GM19395 (cell line): ENCODE results near the gene MRPL10.
A peak's percentile ranks its signal among the peaks of the same experiment; 100 is the strongest.

ENCODE experiments used
- ATAC-seq: cut with Tn5 transposase; IDR thresholded peaks from one replicate; pipeline ENCODE4 v1.9.1; 2021; ENCODE audit warnings: mild to moderate bottlenecking, moderate library complexity; ENCODE audit not compliant: unreplicated experiment

MRPL10 gene

DNA sequence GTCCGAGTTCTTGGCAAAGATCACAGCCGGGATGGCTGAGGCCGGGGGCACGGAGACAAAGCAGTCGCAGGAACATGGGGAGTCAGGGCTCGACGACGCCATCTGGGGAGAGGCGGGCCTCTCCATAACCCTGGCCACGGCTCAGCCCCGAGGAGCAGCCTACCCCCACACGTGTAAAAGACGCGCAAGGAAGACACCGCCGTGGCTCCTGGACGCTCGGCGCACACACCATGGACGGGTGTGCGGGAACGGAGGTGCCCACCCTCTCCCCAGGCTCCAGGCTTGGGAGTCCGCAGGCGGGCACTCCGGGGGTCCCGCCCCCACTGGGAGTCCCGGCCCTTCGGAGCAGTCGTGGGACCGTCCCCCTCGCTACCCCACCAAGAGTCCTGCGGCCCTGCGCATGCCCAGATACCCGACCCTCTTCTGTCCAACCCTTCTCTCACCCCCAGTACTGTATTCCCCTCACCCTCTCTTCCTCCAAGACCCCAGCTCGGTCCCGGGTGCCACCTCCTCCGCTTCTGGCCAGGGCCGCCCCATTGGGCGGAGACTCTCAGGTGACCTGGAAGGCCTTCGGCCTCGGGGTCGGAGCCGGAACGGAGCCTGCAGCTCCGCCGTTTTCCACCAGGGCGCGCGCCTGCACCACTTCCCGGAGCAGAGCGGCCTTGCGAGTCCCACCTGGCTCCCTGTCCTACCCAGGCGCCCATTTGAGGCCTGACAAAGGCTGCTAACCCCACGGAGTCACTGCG is 9.6 kb upstream of the MRPL10 start, which contains the start of gene SCRN2:
SCRN2 (minus strand) TSS at position 532 of the 746 bp plus-strand sequence; CDS start at position 102, 430 bp downstream.
- peak; percentile 81 for ATAC-seq

- ATAC-seq, result no peak
These were observed 8.8 kb upstream of the MRPL10 start for GRCh38 chr17:47840001-47840741.

- no peak for ATAC-seq
These were observed 7.7 kb upstream of the MRPL10 start for GRCh38 chr17:47839071-47839470.

DNA sequence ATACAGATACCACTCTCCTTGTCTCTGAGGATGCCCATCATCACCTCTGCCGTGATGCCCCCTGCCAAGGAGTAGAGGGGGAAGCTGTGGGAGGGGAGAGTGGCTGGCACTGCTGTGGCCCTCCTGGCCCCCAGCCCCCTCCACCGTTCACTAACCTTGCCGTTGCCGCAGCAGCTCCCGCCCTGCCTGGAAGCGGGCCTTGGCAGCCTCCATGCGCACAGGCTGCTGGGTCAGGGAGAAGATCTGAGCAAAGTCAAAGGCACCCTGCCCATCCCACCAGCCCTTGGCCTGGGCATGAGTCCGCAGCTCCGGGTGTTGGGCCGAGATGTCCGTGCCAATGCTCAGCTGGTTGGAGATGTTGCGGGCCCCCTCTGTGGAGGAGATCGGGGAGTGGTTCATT is 7.3 kb upstream of the MRPL10 start:
- ATAC-seq, result no peak

DNA sequence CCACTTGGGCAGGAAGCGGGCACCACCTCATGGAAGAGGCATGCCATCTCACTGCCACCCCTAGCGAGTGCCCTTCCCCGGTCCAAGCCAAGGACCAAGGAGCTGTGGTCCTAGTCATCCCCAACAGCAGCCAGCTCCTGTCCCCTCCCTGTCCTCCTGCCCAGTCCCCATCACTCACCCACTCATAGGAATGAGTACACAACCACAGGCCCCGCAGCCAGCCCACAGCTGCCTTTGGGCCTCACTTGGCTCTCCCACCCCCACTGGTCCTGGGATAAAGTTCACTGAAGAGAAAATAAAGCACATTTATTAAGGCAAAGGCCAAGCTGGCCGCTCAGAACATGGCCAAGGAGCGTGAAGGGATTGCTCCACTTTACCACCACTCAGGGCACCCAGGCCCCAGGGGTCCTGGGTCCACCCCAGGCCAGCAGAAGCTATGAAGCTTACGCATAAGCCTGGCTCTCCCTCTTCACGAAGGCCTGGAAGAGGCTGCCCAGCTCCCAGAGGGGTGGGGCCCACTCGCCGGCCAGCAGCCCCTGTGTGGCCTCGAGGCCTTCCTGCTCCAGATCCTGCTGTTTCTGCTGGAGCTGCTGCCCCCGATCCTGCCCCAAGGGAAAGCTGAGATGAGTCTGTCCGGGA is 6.2 kb upstream of the MRPL10 start:
- no peak for ATAC-seq

DNA sequence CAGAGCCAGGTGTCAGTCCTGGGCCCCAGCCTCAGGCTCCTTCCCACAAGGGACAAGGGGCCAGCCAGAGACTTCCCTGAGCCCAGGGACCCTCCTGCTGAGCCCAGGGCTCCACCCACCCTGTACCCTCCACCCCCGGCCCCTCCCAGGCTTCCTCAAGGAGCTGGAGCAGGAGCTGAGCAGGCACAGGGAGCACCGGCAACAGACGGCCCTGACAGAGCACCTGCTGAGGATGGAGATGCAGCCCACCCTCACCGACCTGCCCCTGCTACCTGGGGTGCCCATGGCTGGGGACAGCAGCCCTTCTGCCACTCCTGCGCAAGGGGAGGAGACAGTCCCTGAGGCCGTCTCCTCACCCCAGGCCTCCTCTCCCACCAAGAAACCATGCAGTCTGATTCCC is 5.3 kb upstream of the MRPL10 start:
- ATAC-seq, result no peak

- ATAC-seq, result no peak
These were observed 3.4 kb upstream of the MRPL10 start for GRCh38 chr17:47834756-47835155.

GRCh38 chr17:47831934-47832327 is 590 bp upstream of the MRPL10 start:
- no peak for ATAC-seq

DNA sequence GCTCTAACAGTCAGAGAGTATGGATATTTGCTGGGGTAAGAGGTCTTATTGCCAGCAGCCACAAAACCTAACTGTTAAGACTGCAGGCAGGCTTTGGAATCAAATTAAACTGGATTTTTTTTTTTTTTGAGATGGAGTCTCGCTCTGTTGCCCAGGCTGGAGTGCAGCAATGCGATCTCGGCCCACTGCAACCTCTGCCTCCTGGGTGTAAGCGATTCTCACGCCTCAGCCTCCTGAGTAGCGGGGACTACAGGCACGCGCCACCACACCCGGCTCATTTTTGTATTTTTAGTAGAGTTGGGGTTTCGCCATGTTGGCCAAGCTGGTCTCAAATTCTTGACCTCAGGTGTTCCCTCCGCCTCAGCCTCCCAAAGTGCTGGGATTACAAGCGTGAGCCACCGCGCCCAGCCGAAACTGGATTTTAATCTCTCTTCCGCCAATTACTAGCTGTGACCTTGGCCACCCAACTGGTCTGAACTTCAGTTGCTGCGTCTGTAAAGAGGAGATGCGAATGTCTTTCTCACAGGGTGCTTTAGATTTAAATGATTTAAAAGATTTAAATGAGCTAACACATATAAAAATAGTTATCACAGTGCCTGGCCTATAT is 842 bp downstream of the MRPL10 start:
- no peak for ATAC-seq

DNA sequence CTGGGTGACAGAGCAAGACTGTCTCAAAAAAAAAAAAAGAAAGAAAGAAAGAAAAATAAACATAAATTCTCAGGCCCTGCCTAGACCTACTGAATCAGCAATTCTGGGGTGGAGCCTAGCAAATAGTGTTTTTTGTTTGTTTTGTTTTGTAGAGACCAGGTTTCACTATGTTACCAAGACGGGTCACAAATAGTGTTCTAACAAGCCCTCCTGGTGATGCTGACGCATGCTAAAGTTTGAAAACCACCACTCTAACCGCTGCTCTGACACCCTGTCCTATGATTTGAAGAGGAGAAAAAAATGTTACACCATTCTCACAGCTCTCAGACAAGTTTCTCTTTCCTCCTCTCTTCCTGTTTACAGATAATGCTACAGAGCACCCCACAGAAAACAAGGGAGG is 1.5 kb downstream of the MRPL10 start:
- ATAC-seq, result no peak

DNA sequence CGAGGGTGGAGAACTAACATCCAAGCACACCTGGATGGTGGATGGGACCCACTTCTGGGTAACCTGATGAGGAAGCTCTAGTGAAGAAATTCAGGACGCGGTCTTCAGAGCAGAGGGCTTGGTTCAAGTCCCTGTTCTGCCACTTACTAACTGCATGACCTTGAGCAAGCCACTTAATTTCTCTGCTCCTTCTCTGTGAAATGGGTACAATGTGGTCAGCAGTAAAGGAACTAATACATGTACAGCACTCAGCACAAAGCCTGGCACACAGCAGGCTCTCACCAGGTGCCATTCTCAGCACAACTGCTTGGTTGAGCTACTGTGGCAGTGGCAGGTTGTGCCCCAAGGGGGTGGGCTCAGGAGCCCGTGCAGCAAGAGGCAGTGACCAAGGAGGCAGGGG is 7.8 kb downstream of the MRPL10 start:
- ATAC-seq, result no peak

DNA sequence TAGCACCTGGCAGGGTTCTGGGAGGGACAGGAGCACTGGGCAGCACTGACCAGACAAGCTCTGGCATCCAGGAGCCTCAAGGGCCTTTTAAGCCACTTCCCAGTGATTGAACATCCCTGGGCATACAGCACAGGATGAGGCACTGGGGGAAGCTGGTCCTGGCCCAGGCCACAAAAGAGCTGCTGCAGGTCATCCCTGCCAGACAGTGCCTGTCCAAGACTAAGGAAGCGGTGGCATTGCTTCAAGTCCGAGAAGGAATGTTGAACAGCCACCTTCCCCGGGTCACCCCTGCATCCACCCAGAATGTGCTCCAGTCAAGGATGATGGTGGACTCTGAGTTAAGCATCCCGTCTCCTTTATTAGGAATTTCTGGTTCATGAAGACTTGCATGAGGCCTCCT is 8.6 kb downstream of the MRPL10 start:
- no peak for ATAC-seq

DNA sequence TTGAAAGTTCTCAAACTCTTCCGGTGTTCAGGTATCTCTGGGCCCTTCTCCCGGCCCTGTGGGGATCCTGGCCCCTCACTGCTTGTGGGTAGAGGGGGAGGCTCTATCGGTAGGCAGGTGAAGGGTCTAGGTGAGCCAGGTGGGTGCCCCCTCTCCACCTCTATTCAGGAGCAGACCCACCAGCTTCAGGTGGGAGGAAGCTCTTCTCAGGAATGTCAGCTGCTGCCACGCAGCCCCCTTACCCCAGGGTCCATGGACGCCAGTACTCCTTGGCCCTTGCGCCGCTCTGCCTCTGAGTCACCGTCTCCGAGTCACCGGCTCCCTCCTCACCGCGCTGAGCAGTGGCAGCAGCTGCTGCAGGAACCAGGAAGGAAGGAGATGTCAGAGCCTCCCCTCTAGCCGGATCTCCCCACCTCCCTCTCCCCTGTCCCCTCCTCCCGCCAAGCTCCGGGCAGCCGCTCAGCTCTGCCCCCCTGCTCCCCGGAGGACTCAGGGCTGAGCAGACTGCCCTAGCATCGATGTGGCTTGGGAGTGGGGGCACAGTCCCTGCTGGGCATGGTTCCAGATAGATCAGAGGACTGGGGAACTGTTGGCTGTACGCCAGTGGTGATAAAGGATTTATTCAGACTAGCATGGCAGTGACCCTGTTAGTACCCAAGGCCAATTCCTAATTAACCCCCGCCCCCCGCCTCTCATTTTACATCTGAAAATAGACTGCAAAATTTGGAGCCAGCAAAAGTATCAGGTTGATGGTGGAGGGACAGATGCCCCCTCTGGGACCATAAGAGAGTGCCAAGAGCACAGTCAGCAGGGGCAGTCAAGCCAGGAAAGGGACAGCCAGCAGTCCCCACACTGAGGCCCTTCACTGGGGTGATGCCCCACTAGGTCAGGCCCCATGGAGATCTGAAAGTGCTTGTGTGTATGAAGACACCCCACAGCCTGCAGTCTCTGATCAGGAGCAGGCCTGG is 9.6 kb downstream of the MRPL10 start, which contains the start of gene OSBPL7:
OSBPL7 (minus strand) TSS at position 371 of the 968 bp plus-strand sequence. CDS start 1,516 bp downstream, outside the sequence.
- peak; percentile 70 for ATAC-seq

GRCh38 chr17:47821031-47821423 is 10.3 kb downstream of the MRPL10 start:
- ATAC-seq, result no peak

GRCh38 chr17:47820033-47820789 is 11.1 kb downstream of the MRPL10 start:
- no peak for ATAC-seq

- ATAC-seq, result no peak
These were observed 11.9 kb downstream of the MRPL10 start for GRCh38 chr17:47819475-47819874.

- no peak for ATAC-seq
These were observed 13.2 kb downstream of the MRPL10 start for GRCh38 chr17:47818002-47818695.

DNA sequence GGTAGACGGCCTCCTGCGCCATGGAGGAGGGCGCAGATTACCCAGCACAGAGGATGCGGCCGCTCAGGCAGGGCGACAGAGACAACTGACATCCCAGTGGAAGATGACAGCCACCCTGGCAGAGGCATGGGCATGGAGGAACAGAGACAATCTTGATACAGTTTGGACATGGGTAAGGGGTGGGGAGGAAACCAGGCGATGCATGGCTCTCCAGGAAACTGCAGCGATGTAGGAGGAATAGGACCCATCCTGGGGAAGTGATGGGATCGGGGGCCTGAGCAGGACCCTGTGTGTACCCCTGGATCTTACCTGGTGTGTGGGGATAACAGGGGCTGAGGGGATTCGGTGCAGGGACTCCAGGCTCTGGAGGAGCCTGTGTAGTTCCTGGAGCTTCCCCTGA is 14.4 kb downstream of the MRPL10 start:
- no peak for ATAC-seq
